ENCODE results near the gene LAMA3. TPM values are rescaled to one million over a fixed set of nuclear protein-coding genes. Genes with fewer than 3 reads are reported as not detected.

LAMA3 gene
- total RNA-seq, 1 donor from 2014 or later = 2.8 TPM

- no peak for DNase-seq (ENCODE audit: low read depth)
Measured at GRCh38 chr18:23668731-23669130, 20.5 kb upstream of the LAMA3 start.

GRCh38 chr18:23669202-23669766 is 20.0 kb upstream of the LAMA3 start:
- no peak for DNase-seq (ENCODE audit: low read depth)

DNA sequence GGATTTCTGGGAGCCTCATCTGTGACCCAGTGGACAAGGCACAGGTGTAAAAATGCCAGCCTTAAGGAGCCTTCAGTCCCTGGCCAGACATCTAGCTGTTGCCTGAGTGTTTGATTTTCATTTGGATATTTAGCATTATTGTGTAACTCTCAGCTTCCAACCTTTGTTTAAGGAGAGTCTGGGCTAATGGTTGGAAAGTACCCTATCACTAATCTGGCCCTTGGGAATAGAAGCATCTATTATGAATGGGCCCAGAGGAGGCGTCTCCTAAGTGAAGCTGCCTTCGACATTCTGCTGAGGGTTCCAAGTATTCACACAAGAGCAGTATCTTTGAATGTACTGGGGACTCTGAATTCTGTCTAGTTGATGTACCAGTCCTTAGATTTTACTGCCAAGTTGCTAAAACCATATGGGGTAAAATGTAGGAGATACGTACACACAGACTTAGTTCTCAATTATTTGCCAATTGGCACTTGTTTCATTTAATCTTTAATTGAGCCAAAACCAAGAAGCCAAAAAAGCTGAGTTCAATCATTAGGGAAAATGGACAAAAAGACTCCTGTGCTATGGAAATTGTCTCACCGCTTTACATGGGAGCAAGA is 19.3 kb upstream of the LAMA3 start:
- no peak for DNase-seq (ENCODE audit: low read depth)

DNA sequence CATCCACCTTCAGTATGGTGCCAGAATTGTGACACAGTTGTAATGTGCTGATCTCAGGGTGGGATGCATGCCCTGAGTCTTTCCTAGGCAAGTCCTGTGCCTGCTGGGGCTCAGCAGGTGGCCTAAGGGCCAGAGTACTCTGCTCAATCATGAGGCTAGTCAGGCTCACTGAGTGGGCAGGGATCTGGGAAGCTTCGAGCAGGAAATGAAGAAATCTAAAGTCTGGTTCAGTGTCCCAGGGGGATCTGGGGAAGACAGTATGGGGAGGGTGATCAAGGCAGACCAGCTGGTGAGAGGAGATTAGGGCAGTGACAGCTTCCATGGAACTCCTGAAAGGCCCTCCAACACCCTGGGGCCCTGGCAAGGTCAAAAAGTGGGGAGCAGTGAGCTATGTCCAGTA is 17.7 kb upstream of the LAMA3 start:
- DNase-seq (ENCODE audit: low read depth) = no peak

- no peak for DNase-seq (ENCODE audit: low read depth)
Measured at GRCh38 chr18:23673725-23674124, 15.5 kb upstream of the LAMA3 start.

GRCh38 chr18:23675236-23675635 is 14.0 kb upstream of the LAMA3 start:
- no peak for DNase-seq (ENCODE audit: low read depth)

DNA sequence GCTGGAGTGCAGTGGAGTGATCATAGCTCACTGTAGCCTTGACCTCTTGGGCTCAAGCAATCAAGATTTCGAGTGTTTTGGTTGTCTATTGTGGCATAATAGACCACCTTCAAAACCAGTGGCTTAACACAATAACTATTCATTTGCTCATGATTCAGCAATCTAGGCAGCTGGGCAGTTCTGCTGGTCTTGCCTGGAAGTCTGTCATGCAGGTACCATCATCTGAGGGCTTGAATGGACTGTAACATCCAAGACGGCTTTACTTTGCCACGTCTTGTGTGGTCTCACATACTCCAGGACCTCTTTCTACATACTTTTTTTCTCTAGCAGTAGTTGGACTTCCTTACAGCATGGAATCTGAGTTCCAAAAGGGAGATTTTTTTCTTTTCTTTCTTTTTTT is 13.4 kb upstream of the LAMA3 start:
- no peak for DNase-seq (ENCODE audit: low read depth)

- no peak for DNase-seq (ENCODE audit: low read depth)
Measured at GRCh38 chr18:23682045-23682444, 7.2 kb upstream of the LAMA3 start.

GRCh38 chr18:23682472-23682871 is 6.8 kb upstream of the LAMA3 start:
- no peak for DNase-seq (ENCODE audit: low read depth)

GRCh38 chr18:23683155-23683554 is 6.1 kb upstream of the LAMA3 start:
- no peak for DNase-seq (ENCODE audit: low read depth)

DNA sequence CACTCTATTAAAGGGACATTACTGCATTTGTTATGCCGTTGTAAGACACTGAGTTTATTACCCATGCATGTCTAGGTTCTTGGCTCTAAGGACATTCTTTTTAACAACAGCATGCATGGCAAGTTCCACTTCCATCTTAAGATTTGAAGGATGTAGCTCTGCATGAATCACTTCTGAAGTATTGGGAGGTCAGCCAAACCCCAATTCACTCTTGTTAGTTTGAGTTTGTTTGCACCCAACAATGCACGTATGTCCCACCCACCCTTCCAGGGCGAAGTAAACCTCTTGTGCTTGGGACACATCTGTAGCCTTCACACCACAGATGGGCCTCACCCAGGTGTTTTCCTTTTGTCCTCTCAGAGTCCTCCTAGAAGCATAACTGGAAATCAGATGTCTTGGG is 5.6 kb upstream of the LAMA3 start:
- DNase-seq (ENCODE audit: low read depth) = no peak

- DNase-seq (ENCODE audit: low read depth) = no peak
Measured at GRCh38 chr18:23684515-23685197, 4.6 kb upstream of the LAMA3 start.

DNA sequence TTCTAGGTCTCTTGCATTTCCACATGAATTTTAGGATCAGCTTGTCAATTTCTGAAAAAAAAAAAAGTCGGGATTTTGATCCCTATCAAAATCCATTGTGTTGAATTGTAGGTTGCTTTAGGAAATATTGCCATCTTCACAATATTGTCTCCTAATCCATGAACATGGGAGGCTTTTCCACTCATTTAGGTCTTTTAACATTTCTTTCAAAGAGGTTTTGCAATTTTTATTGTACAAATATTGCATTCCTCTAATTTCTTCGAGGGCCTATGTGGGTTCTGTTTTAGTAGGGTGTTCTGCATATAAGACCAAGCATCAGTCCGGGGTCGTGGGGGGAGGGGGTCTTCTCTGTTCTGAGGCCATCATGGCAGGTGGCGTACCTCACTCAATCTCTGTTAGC is 725 bp upstream of the LAMA3 start:
- no peak for DNase-seq (ENCODE audit: low read depth)

- no peak for DNase-seq (ENCODE audit: low read depth)
Measured at GRCh38 chr18:23689616-23690504, 607 bp downstream of the LAMA3 start.

- DNase-seq (ENCODE audit: low read depth) = no peak
Measured at GRCh38 chr18:23690505-23691068, 1.3 kb downstream of the LAMA3 start.

GRCh38 chr18:23693846-23694245 is 4.6 kb downstream of the LAMA3 start:
- no peak for DNase-seq (ENCODE audit: low read depth)

DNA sequence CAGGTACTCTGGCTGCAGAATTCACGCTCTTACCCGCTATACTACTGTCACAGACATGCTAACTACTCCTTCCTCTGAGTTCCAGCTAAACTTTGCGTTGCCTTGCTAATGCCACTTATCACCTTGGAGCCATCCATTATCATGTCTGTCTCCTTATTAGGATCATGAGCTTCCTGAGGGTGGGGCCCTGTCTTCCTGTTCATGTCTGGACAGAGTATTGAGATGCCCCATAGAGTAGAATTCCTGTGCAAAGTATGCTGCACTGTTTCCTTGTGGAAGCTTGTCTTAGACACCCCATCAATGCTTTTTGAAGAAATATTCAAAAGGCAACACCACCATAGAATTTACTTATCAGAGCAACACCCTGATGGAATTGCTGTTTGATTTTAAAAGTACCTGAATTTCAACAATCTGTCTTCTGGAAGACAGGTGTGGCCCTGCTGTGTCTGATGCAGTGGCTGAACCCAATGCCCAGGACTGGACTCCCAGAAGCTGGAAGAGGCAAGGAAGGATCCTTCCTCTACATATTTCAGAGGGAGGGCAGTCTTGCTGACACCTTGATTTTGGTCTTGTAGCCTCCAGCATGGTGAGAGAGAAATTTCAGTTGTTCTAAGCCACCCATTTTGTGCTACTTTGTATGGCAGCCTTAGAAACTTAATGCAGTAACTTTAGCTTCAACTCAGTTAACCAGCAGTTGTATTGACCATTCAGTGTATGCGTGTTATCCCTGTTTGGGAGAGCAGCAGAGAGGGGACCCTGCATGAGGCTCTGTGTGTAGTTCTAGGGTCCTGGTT is 5.6 kb downstream of the LAMA3 start:
- no peak for DNase-seq (ENCODE audit: low read depth)

GRCh38 chr18:23701017-23701416 is 11.8 kb downstream of the LAMA3 start:
- DNase-seq (ENCODE audit: low read depth) = no peak

GRCh38 chr18:23701544-23702064 is 12.4 kb downstream of the LAMA3 start:
- DNase-seq (ENCODE audit: low read depth) = no peak

DNA sequence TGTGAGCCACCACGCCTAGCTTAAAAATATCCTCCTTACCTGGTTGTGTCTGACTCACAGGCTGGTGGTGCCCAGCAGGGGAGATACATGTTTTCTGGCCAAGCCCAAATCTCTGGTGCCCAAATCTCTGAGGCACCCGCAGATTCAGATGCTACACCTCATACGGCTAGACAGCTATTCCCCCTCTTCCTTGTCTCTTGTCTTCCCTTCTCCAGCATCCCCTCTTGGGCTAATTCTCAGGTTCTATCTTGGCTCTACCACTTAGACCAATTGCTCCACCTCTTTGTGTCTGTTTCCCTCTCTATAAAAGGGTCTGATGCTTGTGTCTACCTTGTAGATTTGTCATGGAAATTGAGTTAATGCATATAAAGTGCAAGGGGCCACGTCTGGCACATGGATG is 13.4 kb downstream of the LAMA3 start:
- DNase-seq (ENCODE audit: low read depth) = no peak
